IMR-90 (cell line): Measurements from ENCODE around the gene SLC39A11. TPM values are rescaled to one million over a fixed set of nuclear protein-coding genes. Genes with fewer than 3 reads are reported as not detected.

Experiments
- ATAC-seq: fragments of 200-7000 bp; cut with Tn5 transposase; 2 replicates; pipeline ENCODE4 v1.9.1; 2020; ENCODE audit warnings: low read depth, mild to moderate bottlenecking, moderate library complexity
- BruUV-seq: library from RNA; stranded (reverse); fragments of 400-500 nt; replicated peaks from 2 replicates; lab custom pipeline; 2021; lab: Mats Ljungman, UMichigan
- CTCF ChIA-PET: fragments of 300-600 bp; formaldehyde crosslinking; extraction: SDS; loops from one replicate; lab custom pipeline; 2021; ENCODE audit warnings: antibody characterized with exemption; lab: Yijun Ruan, JAX
- POLR2A ChIA-PET: fragments of 300-600 bp; sonication (Branson Sonifier 250); formaldehyde crosslinking; loops from one replicate; lab custom pipeline; 2022; ENCODE audit warnings: antibody characterized with exemption; ENCODE audit not compliant: unreplicated experiment; lab: Charles Lee
- DNase-seq: peaks from one replicate; pipeline ENCODE4 v3.0.0; 2013
- H2AFZ ChIP-seq: replicated peaks from 2 replicates; pipeline ENCODE3; 2013; ENCODE audit warnings: low read length, mild to moderate bottlenecking; ENCODE audit not compliant: poor library complexity
- H2AK5ac ChIP-seq: 2 replicates; pipeline ENCODE4 v1.6.1; 2013; ENCODE audit warnings: low read depth, low read length, inconsistent platforms
- H2AK9ac ChIP-seq: replicated peaks from 2 replicates; pipeline ENCODE3; 2013; ENCODE audit warnings: mild to moderate bottlenecking, low read depth, low read length, moderate library complexity; ENCODE audit not compliant: poor library complexity
- H2BK120ac ChIP-seq: 2 replicates; pipeline ENCODE4 v1.6.1; 2013; ENCODE audit warnings: low read depth, low read length, inconsistent platforms
- H2BK15ac ChIP-seq: 3 replicates; pipeline ENCODE4 v1.6.1; 2013; ENCODE audit warnings: low read depth, low read length, inconsistent platforms
- H2BK20ac ChIP-seq: 2 replicates; pipeline ENCODE4 v1.6.1; 2013; ENCODE audit warnings: low read depth, mild to moderate bottlenecking, inconsistent platforms, low read length, moderate library complexity
- H2BK5ac ChIP-seq: 2 replicates; pipeline ENCODE4 v1.6.1; 2013; ENCODE audit warnings: mild to moderate bottlenecking, low read depth, low read length, inconsistent platforms; ENCODE audit not compliant: poor library complexity, severe bottlenecking
- H3K14ac ChIP-seq: replicated peaks from 2 replicates; pipeline ENCODE4 v1.6.1; 2013; ENCODE audit warnings: low read depth, low read length, inconsistent platforms
- H3K18ac ChIP-seq: 2 replicates; pipeline ENCODE4 v1.6.1; 2013; ENCODE audit warnings: low read depth, low read length, control low read depth
- H3K23ac ChIP-seq: 2 replicates; pipeline ENCODE4 v1.6.1; 2013; ENCODE audit warnings: low read depth, low read length, inconsistent platforms
- H3K27ac ChIP-seq: 2 replicates; pipeline ENCODE4 v1.5.1; 2013; ENCODE audit warnings: mild to moderate bottlenecking, control low read depth, low read length; ENCODE audit not compliant: insufficient read depth
- H3K27me3 ChIP-seq: 2 replicates; pipeline ENCODE4 v1.6.1; 2013; ENCODE audit warnings: low read length; ENCODE audit not compliant: control insufficient read depth, insufficient read depth
- H3K36me3 ChIP-seq: 2 replicates; pipeline ENCODE4 v1.6.1; 2013; ENCODE audit warnings: low read length, mixed read lengths; ENCODE audit not compliant: control insufficient read depth, insufficient read depth
- H3K4ac ChIP-seq: 2 replicates; pipeline ENCODE4 v1.6.1; 2013; ENCODE audit warnings: low read depth, low read length, inconsistent platforms
- H3K4me1 ChIP-seq: 2 replicates; pipeline ENCODE4 v1.6.1; 2013; ENCODE audit warnings: low read length, mixed read lengths; ENCODE audit not compliant: control insufficient read depth, insufficient read depth
- H3K4me2 ChIP-seq: 2 replicates; pipeline ENCODE4 v1.6.1; 2013; ENCODE audit warnings: low read depth, mild to moderate bottlenecking, control low read depth, low read length, moderate library complexity
- H3K4me3 ChIP-seq: 2 replicates; pipeline ENCODE4 v1.5.1; 2013; ENCODE audit warnings: low read depth, mild to moderate bottlenecking, control low read depth, low read length, moderate library complexity; ENCODE audit not compliant: insufficient read depth
- H3K56ac ChIP-seq: 2 replicates; pipeline ENCODE4 v1.6.1; 2013; ENCODE audit warnings: low read length, inconsistent platforms; ENCODE audit not compliant: insufficient read depth; ENCODE audit errors: extremely low read depth
- H3K79me1 ChIP-seq, 2 experiments: 2 replicates each; pipeline ENCODE4 v1.6.1; 2013; ENCODE audit warnings: low read length in 2 of 2, inconsistent platforms in 1 of 2, low read depth in 1 of 2
- H3K9ac ChIP-seq: 2 replicates; pipeline ENCODE4 v1.6.1; 2013; ENCODE audit warnings: low read depth, low read length, control low read depth
- H3K9me1 ChIP-seq: 2 replicates; pipeline ENCODE4 v1.6.1; 2013; ENCODE audit warnings: low read length, inconsistent platforms; ENCODE audit not compliant: insufficient read depth
- H3K9me3 ChIP-seq: 2 replicates; pipeline ENCODE4 v1.6.1; 2013; ENCODE audit warnings: low read length; ENCODE audit not compliant: control insufficient read depth, insufficient read depth
- H4K20me1 ChIP-seq: 2 replicates; pipeline ENCODE4 v1.6.1; 2013; ENCODE audit warnings: low read length, inconsistent platforms; ENCODE audit not compliant: insufficient read depth
- H4K5ac ChIP-seq: 2 replicates; pipeline ENCODE4 v1.6.1; 2013; ENCODE audit warnings: mild to moderate bottlenecking, low read depth, low read length, control low read depth
- H4K8ac ChIP-seq, 2 experiments: 2 replicates each; pipeline ENCODE4 v1.6.1; 2013; ENCODE audit warnings: low read depth in 2 of 2, low read length in 2 of 2, control low read depth in 1 of 2, inconsistent platforms in 1 of 2
- H4K91ac ChIP-seq: 2 replicates; pipeline ENCODE4 v1.6.1; 2013; ENCODE audit warnings: low read depth, low read length, inconsistent platforms; ENCODE audit not compliant: insufficient read depth
- CEBPB ChIP-seq: IDR thresholded peaks from 2 replicates; pipeline ENCODE4 v1.6.1; 2012; ENCODE audit warnings: low read depth, low read length, improper control_type of control experiment
- MXI1 ChIP-seq: IDR thresholded peaks from 2 replicates; pipeline ENCODE4 v1.6.1; 2012; ENCODE audit warnings: low read depth, mild to moderate bottlenecking, low read length, moderate library complexity, borderline replicate concordance
- RAD21 ChIP-seq: IDR thresholded peaks from 2 replicates; pipeline ENCODE4 v1.6.1; 2012; ENCODE audit warnings: low read length, improper control_type of control experiment
- WGBS, 2 experiments: methylation state at CpG; one replicate each; pipeline versions ENCODE4 v1.1.5 to v1.1.7; 2013; ENCODE audit warnings: missing lambda C conversion rate in 2 of 2; ENCODE audit not compliant: insufficient read length in 1 of 2; ENCODE audit errors: extremely low coverage in 2 of 2; 5-methylcytosine and 5-hydroxymethylcytosine counted together
- dilution Hi-C: fragments of 300-500 bp; cut with HindIII; formaldehyde crosslinking; loops from one replicate; pipeline ENCODE4 v1.14.3; 2018; ENCODE audit warnings: low sequenced_read_pairs; ENCODE audit not compliant: unreplicated experiment
- in situ Hi-C: fragments of 300-500 bp; cut with MboI; formaldehyde crosslinking; loops from 3 replicates; pipeline ENCODE4 v1.14.3; 2019; ENCODE audit warnings: low sequenced_read_pairs, inconsistent platforms, mixed read lengths
- intact Hi-C: fragments of 100-400 bp; cut with micrococcal nuclease; formaldehyde crosslinking; loops from 2 replicates; pipeline ENCODE4 v1.10.0; 2022
- polyA plus RNA-seq, 3 experiments: library from polyadenylated mRNA; depleted of rRNA; stranded (reverse); fragments of >200 nt; gene quantifications; 2 replicates each; pipeline ENCODE4 v1.2.3, GENCODE V29; 2012; ENCODE audit warnings: low replicate concordance in 1 of 3
- total RNA-seq: library from RNA; depleted of rRNA; stranded (reverse); fragments of >200 nt; gene quantifications from 2 replicates; pipeline ENCODE4 v1.2.3, GENCODE V29; 2012

The SLC39A11 gene
- total and polyA plus RNA-seq, 2 of the 4 experiments (the other 2 are of a cell fraction): 8.8 to 14.3 TPM

DNA sequence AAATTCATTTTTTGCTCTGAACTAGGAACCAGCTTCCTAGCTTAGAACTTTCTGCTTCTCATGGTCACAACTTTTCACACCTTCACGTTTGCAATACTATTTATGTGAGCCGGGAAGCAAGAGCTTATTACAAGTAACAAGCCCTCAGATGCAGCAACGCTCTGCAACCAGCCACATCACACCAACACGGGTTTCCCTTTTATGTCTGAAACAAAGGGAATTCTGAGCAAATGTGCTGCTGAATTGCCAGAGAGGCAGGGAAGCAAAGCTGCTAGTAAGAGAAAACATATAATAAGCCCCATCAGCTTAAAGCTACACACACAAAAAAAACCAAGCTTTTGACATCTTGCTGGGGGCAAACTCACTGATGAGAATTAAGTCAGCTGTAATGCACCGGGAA is 122.2 kb downstream of the SLC39A11 start:
- Histone ChIP-seq H3K4me3 (no peak overlapping the region), H3K4ac (no peak overlapping the region), H3K4me2 (no peak overlapping the region), H3K27ac (no peak overlapping the region), H2BK120ac (no peak overlapping the region), H4K20me1 (no peaks in the 10 kb centered on the region), H3K9ac (no peak overlapping the region), H2BK20ac (no peak overlapping the region), H2BK15ac (no peak overlapping the region), H3K9me3 (no peaks in the 10 kb centered on the region), H3K9me1 (peaks cover 8% of the 10 kb centered on the region; the same call in 1 of the 2 replicates), H4K91ac (no peak overlapping the region), H3K18ac (no peak overlapping the region), H2AFZ (no peak overlapping the region), H3K56ac (no peak overlapping the region), H3K27me3 (no peaks in the 10 kb centered on the region), H4K5ac (no peak overlapping the region), H4K8ac (no peak overlapping the region), H2BK5ac (no peak overlapping the region), H3K14ac (no peak overlapping the region), H2AK9ac (no peak overlapping the region), H3K23ac (no peak overlapping the region), H3K4me1 (peaks cover 2% of the 10 kb centered on the region; the same call in 1 of the 2 replicates), H3K79me1 (peaks cover 0 to 10% of the 10 kb centered on the region in 2 experiments; a peak in 3 of 4 replicates), H2AK5ac (no peak overlapping the region), H3K36me3 (no peaks in the 10 kb centered on the region)
- TF ChIP-seq MXI1 (no peak), CEBPB (no peak), RAD21 (no peak)
- in situ Hi-C loops: no loop called here
- POLR2A ChIA-PET: no interaction called here
- CTCF ChIA-PET: interaction anchor here (1.8 kb wide), 1 partner anchor 16 kb away, joined by 4 read pairs; no protein-coding TSS in a partner anchor
- no CpG with 5 or more reads among the region's 5 CpGs for WGBS, 2 experiments
- intact Hi-C loops: no loop called here
- dilution Hi-C loops: no loop called here
- ATAC-seq: no peak
- no peak for DNase-seq
- BruUV-seq: no TSS peak
